T47D (cell line): ENCODE measurements around the gene LCE1D.

Source experiments
- DNase-seq, 2 experiments: peaks; one replicate each; pipeline versions ENCODE4 v3.0.0 to v3.0.0-alpha.2; 2011 to 2012; ENCODE audit warnings: low read depth in 1 of 2, low spot score in 1 of 2
- JUND ChIP-seq: IDR thresholded peaks from 2 replicates; pipeline ENCODE4 v1.6.1; 2012; ENCODE audit warnings: low read depth
- in situ Hi-C: cut with HindIII; loops from 2 replicates; pipeline ENCODE4 v1.10.0; 2016; ENCODE audit warnings: low sequenced_read_pairs, low pct_unique_long_range_greater_than_20kb

LCE1D gene

DNA sequence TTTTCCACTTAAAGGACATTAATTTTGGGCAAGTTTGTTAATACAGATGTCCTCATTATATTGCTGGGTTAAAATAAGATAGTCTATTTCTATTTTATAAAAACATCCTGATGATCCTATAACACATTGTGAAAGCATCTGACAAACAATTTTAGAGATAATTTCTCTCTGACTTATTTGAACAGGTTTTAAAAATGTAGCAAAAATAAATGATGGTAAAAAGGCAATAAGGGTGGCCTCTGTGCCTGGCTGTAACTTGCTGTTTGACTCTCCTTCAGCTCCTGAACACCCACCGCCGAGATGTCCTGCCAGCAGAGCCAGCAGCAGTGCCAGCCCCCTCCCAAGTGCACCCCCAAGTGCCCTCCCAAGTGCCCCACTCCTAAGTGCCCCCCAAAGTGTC is 30.7 kb downstream of the LCE1D start, which contains the start of gene LCE1A:
TSS of gene LCE1A (plus strand) at position 301 of the 400 bp plus-strand sequence. CDS start at position 301, 0 bp downstream.
- DNase-seq, result no peak
- in situ Hi-C loops, result no loop called here
- no peak for TF ChIP-seq JUND

DNA sequence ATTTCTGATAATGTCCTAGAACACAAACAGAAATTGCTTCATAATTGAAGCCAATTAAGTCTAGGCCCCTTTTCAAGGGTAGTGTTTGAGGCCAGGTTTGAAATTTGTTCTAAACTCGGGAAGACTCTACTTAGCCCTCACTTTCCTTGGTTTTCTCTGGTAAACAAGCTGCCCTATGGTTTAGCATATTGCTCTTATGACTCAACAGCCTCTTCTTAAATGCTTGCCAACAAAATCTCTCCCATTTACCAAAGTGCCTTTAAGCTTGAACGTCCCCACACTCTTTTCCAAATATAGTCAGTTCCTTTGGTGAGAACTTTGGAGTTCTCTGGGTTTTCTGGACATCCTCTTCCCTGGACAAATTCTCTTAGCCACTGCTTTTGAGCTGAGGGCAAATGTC is 40.3 kb downstream of the LCE1D start:
- TF ChIP-seq JUND, result no peak
- no peak for DNase-seq
- in situ Hi-C loops, result no loop called here

DNA sequence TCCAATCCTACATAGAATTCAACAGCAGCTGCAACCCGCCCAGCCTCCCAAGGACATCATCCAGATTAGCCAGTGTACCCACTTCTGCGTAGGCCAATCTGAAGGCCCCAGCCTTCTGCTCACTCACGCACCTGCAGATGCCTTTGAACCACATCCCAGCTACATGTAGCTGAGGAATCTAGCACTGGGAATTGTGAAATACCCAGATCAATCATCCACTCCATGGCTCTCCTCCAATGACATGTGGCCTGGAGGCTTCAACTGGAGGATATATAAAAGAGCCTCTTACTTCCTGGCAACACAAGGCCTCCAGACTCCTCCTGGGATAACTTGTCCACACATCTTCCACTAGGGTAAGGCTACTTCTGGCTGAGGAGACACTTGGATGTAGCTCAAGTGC is 46.0 kb downstream of the LCE1D start, which contains the start of gene LCE6A:
TSS of gene LCE6A (plus strand) at position 301 of the 400 bp plus-strand sequence. CDS start 665 bp downstream, outside the sequence.
- no peak for TF ChIP-seq JUND
- in situ Hi-C loops, result no loop called here
- DNase-seq, result no peak
